ENCODE data around the gene GIT1. TPM values are rescaled to one million over a fixed set of nuclear protein-coding genes. Genes with fewer than 3 reads are reported as not detected.
A peak's percentile ranks its signal among the peaks of the same experiment; 100 is the strongest.

Gene GIT1
- total and polyA plus RNA-seq, 8 donors = 15.1 to 27.6 (median 18.3) TPM

GRCh38 chr17:29603109-29603674 is 13.7 kb upstream of the GIT1 start:
- Histone ChIP-seq H3K36me3 (no peaks in the 10 kb centered on the region), H3K27me3 (no peaks in the 10 kb centered on the region), H3K9me3 (no peaks in the 10 kb centered on the region), H3K4me3 (no peak overlapping the region), H3K4me1 (no peaks in the 10 kb centered on the region), H3K27ac (no peak overlapping the region)
- FAIRE-seq (no peak), ATAC-seq (no peak), DNase-seq (no peak)
- WGBS, 2 donors = 92 to 94% methylated on average over 6 of the region's 6 CpGs
- intact Hi-C loops (cut with DNase I) = no loop called here
- TF ChIP-seq CTCF (IDR thresholded peaks at IDR 0.05) = no peak

- Histone ChIP-seq H3K4me1 (peaks cover under 1 to 3% (median 2%) of the 10 kb centered on the region in 3 donors), H3K27me3 (no peaks in the 10 kb centered on the region), H3K36me3 (no peaks in the 10 kb centered on the region), H3K4me3 (no peak overlapping the region), H3K9me3 (no peaks in the 10 kb centered on the region), H3K27ac (no peak overlapping the region)
- intact Hi-C loops (cut with DNase I) = no loop called here
- FAIRE-seq (no peak), DNase-seq (peak in 1 of 6 donors; percentile 45), ATAC-seq (no peak)
- WGBS, 2 donors = 73 to 83% methylated on average over 13 of the region's 13 CpGs
- no peak for TF ChIP-seq CTCF (IDR thresholded peaks at IDR 0.05)
Measured at GRCh38 chr17:29597361-29598172, 8.1 kb upstream of the GIT1 start.

GRCh38 chr17:29596811-29597210 is 7.4 kb upstream of the GIT1 start:
- no peak for FAIRE-seq
- ATAC-seq = no peak
- Histone ChIP-seq H3K27me3 (no peaks in the 10 kb centered on the region), H3K4me3 (no peak overlapping the region), H3K27ac (no peak overlapping the region), H3K36me3 (no peaks in the 10 kb centered on the region), H3K4me1 (peaks cover 8 to 10% (median 10%) of the 10 kb centered on the region in 3 donors), H3K9me3 (no peaks in the 10 kb centered on the region)
- peak in 1 of 6 donors; percentile 46 for DNase-seq
- WGBS, 2 donors = 74 to 76% methylated on average over 9 of the region's 9 CpGs
- no peak for TF ChIP-seq CTCF (IDR thresholded peaks at IDR 0.05)
- intact Hi-C loops (cut with DNase I) = no loop called here

- intact Hi-C loops (cut with DNase I) = no loop called here
Measured at GRCh38 chr17:29595943-29596774, 6.7 kb upstream of the GIT1 start.

More at GRCh38 chr17:29595943-29596774, 6.7 kb upstream of the GIT1 start:
- Histone ChIP-seq H3K27ac (no peak overlapping the region), H3K36me3 (no peaks in the 10 kb centered on the region), H3K4me1 (peaks cover 9 to 17% (median 11%) of the 10 kb centered on the region in 3 donors), H3K9me3 (no peaks in the 10 kb centered on the region), H3K27me3 (no peaks in the 10 kb centered on the region), H3K4me3 (no peak overlapping the region)
- peak in 1 of 6 donors; percentile 47 for DNase-seq
- ATAC-seq = no peak
- TF ChIP-seq CTCF (IDR thresholded peaks at IDR 0.05) = no peak
- 77 to 79% methylated on average over 12 of the region's 12 CpGs for WGBS, 2 donors
- FAIRE-seq = no peak
